HCT116 (cell line): ENCODE data around the gene SFXN3. TPM values are rescaled to one million over a fixed set of nuclear protein-coding genes. Genes with fewer than 3 reads are reported as not detected.

ENCODE experiments used
- ATAC-seq: fragments of 200-7000 bp; cut with Tn5 transposase; 2 replicates; pipeline ENCODE4 v1.9.1; 2020; ENCODE audit warnings: mild to moderate bottlenecking, moderate library complexity
- BruUV-seq: library from RNA; stranded (reverse); fragments of 400-500 nt; replicated peaks from 2 replicates; lab custom pipeline; 2021; lab: Mats Ljungman, UMichigan
- CTCF ChIA-PET: fragments of 300-600 bp; sonication (Branson Sonifier 250); formaldehyde crosslinking; loops from one replicate; lab custom pipeline; 2021; ENCODE audit warnings: antibody characterized with exemption; lab: Charles Lee
- POLR2A ChIA-PET: fragments of 300-600, 350-600 bp; sonication (Branson Sonifier 250); formaldehyde crosslinking; loops from one replicate; lab custom pipeline; 2021; ENCODE audit warnings: antibody characterized with exemption; lab: Charles Lee
- RAD21 ChIA-PET, 2 experiments: fragments of 300-600 bp; sonication (Branson Sonifier 250); formaldehyde crosslinking; loops; one replicate each; lab custom pipeline; 2023; ENCODE audit warnings: low total read pairs in 2 of 2; ENCODE audit not compliant: uncharacterized antibody in 2 of 2, unreplicated experiment in 2 of 2, low non-redundant PET in 1 of 2; lab: Charles Lee
- DNase-seq: peaks from one replicate; pipeline ENCODE4 v3.0.0-alpha.2; 2010; ENCODE audit warnings: low read depth, low spot score
- H2AFZ ChIP-seq: fragments of 200-600 bp; shearing (Covaris generic), sonication (generic); 2 replicates; pipeline ENCODE4 v1.6.1; 2017; ENCODE audit warnings: low read depth, mixed run types, mixed read lengths, antibody characterized with exemption, low read length; ENCODE audit not compliant: poor library complexity, severe bottlenecking
- H3K27ac ChIP-seq: 2 replicates; pipeline ENCODE4 v1.5.1; 2012; ENCODE audit warnings: low read depth, low read length
- H3K27me3 ChIP-seq: fragments of 200-600 bp; sonication (generic); 2 replicates; pipeline ENCODE4 v1.6.1; 2016; ENCODE audit warnings: mixed run types, low read length, mixed read lengths; ENCODE audit not compliant: insufficient read depth
- H3K36me3 ChIP-seq, 2 experiments: fragments of 200-500 bp in 1 of 2; fragments of 200-600 bp in 1 of 2; sonication (Bioruptor generic) in 1 of 2; sonication (generic) in 1 of 2; 2 replicates each; pipeline versions ENCODE4 v1.5.1 to v1.6.1; 2014 to 2016; ENCODE audit warnings: low read length in 2 of 2, inconsistent platforms in 1 of 2, mixed read lengths in 1 of 2, mixed run types in 1 of 2; ENCODE audit not compliant: insufficient read depth in 2 of 2, control insufficient read depth in 1 of 2
- H3K4me1 ChIP-seq, 2 experiments: fragments of 200-600 bp in 1 of 2; sonication (generic) in 1 of 2; 2 replicates each; pipeline versions ENCODE4 v1.5.1 to v1.6.1; 2012 to 2017; ENCODE audit warnings: low read length in 2 of 2, inconsistent platforms in 1 of 2, mild to moderate bottlenecking in 1 of 2, mixed read lengths in 1 of 2, mixed run types in 1 of 2, moderate library complexity in 1 of 2; ENCODE audit not compliant: insufficient read depth in 2 of 2, control insufficient read depth in 1 of 2
- H3K4me2 ChIP-seq: fragments of 200-600 bp; sonication (generic); 2 replicates; pipeline ENCODE4 v1.6.1; 2017; ENCODE audit warnings: mixed run types, low read length, mixed read lengths
- H3K4me3 ChIP-seq, 2 experiments: fragments of 200-600 bp in 1 of 2; sonication (generic) in 1 of 2; replicated peaks in 1 of 2; 2 replicates each; pipeline ENCODE4 v1.5.1; 2011 to 2016; ENCODE audit warnings: low read length in 2 of 2, control low read depth in 1 of 2, low read depth in 1 of 2, mild to moderate bottlenecking in 1 of 2, mixed read lengths in 1 of 2, mixed run types in 1 of 2
- H3K79me2 ChIP-seq: fragments of 200-600 bp; sonication (generic); 2 replicates; pipeline ENCODE4 v1.6.1; 2017; ENCODE audit warnings: mild to moderate bottlenecking, mixed run types, low read length, moderate library complexity, mixed read lengths; ENCODE audit not compliant: insufficient read depth
- H3K9ac ChIP-seq: fragments of 200-600 bp; sonication (generic); 2 replicates; pipeline ENCODE4 v1.6.1; 2016; ENCODE audit warnings: low read length, mixed read lengths
- H3K9me2 ChIP-seq: fragments of 200-600 bp; sonication (generic), shearing (Covaris generic); 2 replicates; pipeline ENCODE4 v1.6.1; 2017; ENCODE audit warnings: mixed run types, mild to moderate bottlenecking, moderate library complexity; ENCODE audit not compliant: insufficient read depth
- H3K9me3 ChIP-seq, 2 experiments: fragments of 200-500 bp in 1 of 2; fragments of 200-600 bp in 1 of 2; sonication (Bioruptor generic) in 1 of 2; sonication (generic) in 1 of 2; 2 replicates each; pipeline ENCODE4 v1.6.1; 2014 to 2017; ENCODE audit warnings: low read length in 2 of 2, mixed read lengths in 2 of 2, inconsistent platforms in 1 of 2, low read depth in 1 of 2, mild to moderate bottlenecking in 1 of 2, mixed run types in 1 of 2, moderate library complexity in 1 of 2; ENCODE audit not compliant: control insufficient read depth in 1 of 2, insufficient read depth in 1 of 2
- H4K20me1 ChIP-seq: fragments of 200-600 bp; sonication (generic), shearing (Covaris generic); 2 replicates; pipeline ENCODE4 v1.6.1; 2017; ENCODE audit warnings: mixed run types, mild to moderate bottlenecking, moderate library complexity; ENCODE audit not compliant: insufficient read depth
- POLR2A ChIP-seq: IDR thresholded peaks from 2 replicates; pipeline ENCODE4 v1.7.0; 2011; ENCODE audit warnings: borderline replicate concordance; ENCODE audit not compliant: insufficient read depth, insufficient read length; ENCODE audit errors: extremely low read depth
- SIN3A ChIP-seq: IDR thresholded peaks from 2 replicates; pipeline ENCODE4 v1.6.1; 2012; ENCODE audit warnings: low read depth
- TCF7L2 ChIP-seq: IDR thresholded peaks from 2 replicates; pipeline ENCODE4 v1.7.0; 2011; ENCODE audit warnings: borderline replicate concordance, inconsistent platforms; ENCODE audit not compliant: insufficient read depth, insufficient read length; ENCODE audit errors: extremely low read depth
- ZFX ChIP-seq: fragments of 450-650 bp; IDR thresholded peaks from 2 replicates; pipeline ENCODE4 v1.6.1; 2017
- intact Hi-C: fragments of 100-400 bp; cut with micrococcal nuclease; formaldehyde crosslinking; loops from 2 replicates; pipeline ENCODE4 v1.10.0; 2022
- total RNA-seq: library from RNA; stranded (reverse); gene quantifications from one replicate; pipeline ENCODE4 v1.2.1, GENCODE V29; 2021; ENCODE audit not compliant: unreplicated experiment

SFXN3 gene
- total RNA-seq, 1 experiment from 2014 or later: 52.5 TPM

DNA sequence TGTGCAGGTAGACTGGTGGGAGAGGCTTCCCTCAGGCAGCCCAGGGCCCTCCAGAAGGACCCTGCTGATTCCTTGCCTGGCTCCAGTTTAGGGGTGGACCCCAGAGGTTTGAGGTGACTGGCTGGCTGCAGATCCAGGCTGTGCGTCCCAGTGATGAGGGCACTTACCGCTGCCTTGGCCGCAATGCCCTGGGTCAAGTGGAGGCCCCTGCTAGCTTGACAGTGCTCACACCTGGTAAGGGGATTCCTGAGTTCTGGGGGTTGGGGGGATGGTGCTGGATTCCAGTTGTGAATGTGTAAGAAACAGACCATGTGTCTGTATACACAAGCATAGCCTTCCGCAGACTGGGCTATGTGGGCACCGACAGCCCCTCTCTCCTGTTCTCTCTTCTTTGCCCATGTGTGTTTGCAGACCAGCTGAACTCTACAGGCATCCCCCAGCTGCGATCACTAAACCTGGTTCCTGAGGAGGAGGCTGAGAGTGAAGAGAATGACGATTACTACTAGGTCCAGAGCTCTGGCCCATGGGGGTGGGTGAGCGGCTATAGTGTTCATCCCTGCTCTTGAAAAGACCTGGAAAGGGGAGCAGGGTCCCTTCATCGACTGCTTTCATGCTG lies 33.5 kb downstream of the SFXN3 start:
- BruUV-seq: no TSS peak
- peak overlapping the region; percentile 91; the same call in 1 of the 2 replicates for H3K9ac ChIP-seq
- peaks cover 45 to 73% of the 10 kb centered on the region in 2 experiments for H3K4me1 ChIP-seq
- no peaks in the 10 kb centered on the region for H3K27me3 ChIP-seq
- intact Hi-C loops: loop anchor here (5.0 to 10.0 kb wide), 2 partner anchors 510 to 1578 kb away; partner anchors contain the start of gene TRIM8
- peak overlapping the region; percentile 93; the same call in 1 of the 2 replicates for H3K27ac ChIP-seq
- POLR2A ChIA-PET: no interaction called here
- RAD21 ChIA-PET: no interaction called here
- no peaks in the 10 kb centered on the region for H3K36me3 ChIP-seq
- ATAC-seq (no peak), DNase-seq (no peak)
- 0 out of 2 replicates have a peak overlapping the region, but pooled peaks have one; percentile 96 for H3K4me2 ChIP-seq
- TF ChIP-seq TCF7L2 (no peak), SIN3A (no peak), POLR2A (no peak)
- CTCF ChIA-PET: interaction anchor here (1.4 to 8.3 kb wide), 2 partner anchors 13 to 45 kb away, joined by 5 to 91 read pairs; no protein-coding TSS in a partner anchor
- H2AFZ ChIP-seq: no peak overlapping the region
- H3K4me3 ChIP-seq: no peak overlapping the region
- no peaks in the 10 kb centered on the region for H3K9me3 ChIP-seq
- H4K20me1 ChIP-seq: no peaks in the 10 kb centered on the region
- H3K79me2 ChIP-seq: peaks cover 10% of the 10 kb centered on the region
- no peaks in the 10 kb centered on the region for H3K9me2 ChIP-seq

DNA sequence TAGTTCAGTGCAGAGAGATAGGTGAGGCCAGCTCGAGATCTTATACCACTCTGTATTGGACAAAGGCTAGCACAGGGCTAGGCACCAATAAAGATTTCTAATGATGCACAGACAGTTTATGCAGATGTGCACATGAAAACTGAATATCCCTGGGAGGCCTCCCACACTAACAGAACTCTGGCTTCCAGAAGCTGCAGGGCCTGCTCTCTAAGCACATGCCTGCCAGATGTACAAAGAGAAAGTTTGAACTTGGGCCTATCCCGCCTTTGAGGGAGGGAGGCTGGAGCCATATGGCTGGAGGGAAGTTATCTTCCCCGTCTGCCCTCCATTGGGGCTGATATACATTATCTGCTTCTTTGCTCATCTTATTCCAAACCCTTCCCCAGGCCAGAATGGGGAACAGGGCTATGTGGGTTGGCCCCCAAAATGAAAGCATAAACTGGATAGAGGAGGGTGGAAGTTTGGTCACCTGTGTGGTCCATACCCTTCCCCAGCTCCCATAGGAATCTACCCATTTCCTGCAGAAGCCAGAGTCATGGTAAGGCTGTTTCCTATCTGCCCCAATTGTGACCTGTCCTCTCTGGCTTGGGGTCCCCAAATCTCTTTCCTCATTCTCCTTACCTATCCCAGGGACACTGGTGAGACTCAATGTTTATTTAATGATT lies 34.6 kb downstream of the SFXN3 start:
- TF ChIP-seq SIN3A: no peak
- TF ChIP-seq ZFX: peak; percentile 54; the same call in 1 of the 2 replicates
- Histone ChIP-seq H3K4me2 (peak overlapping the region; percentile 96), H3K9me3 (no peaks in the 10 kb centered on the region), H3K9ac (peak overlapping the region; percentile 79), H3K27ac (peak overlapping the region; percentile 93), H3K36me3 (no peaks in the 10 kb centered on the region), H2AFZ (no peak overlapping the region), H3K27me3 (no peaks in the 10 kb centered on the region), H3K9me2 (no peaks in the 10 kb centered on the region), H3K4me3 (peak overlapping the region; percentile 66 to 71), H3K4me1 (peaks cover 47 to 81% of the 10 kb centered on the region in 2 experiments), H3K79me2 (no peaks in the 10 kb centered on the region; the same call in 1 of the 2 replicates), H4K20me1 (no peaks in the 10 kb centered on the region)
- DNase-seq (no peak), ATAC-seq (no peak)
- intact Hi-C loops: loop anchor here (1.0 to 10.0 kb wide), 3 partner anchors 24 to 509 kb away; no protein-coding TSS in a partner anchor
- BruUV-seq: TSS peak; percentile 73
- ChIA-PET POLR2A (interaction anchor here (0.5 to 1.2 kb wide), 2 partner anchors 9 to 391 kb away, joined by 4 to 5 read pairs; no protein-coding TSS in a partner anchor), CTCF (interaction anchor here (0.7 to 8.3 kb wide), 4 partner anchors 14 to 77 kb away, joined by 4 to 91 read pairs (median 14); no protein-coding TSS in a partner anchor), RAD21 (interaction anchor here in 1 of 2 experiments (0.6 to 1.4 kb wide), 2 partner anchors 24 to 46 kb away, joined by 4 to 5 read pairs; no protein-coding TSS in a partner anchor)
